H9 (cell line): Measurements from ENCODE around the gene REG4. TPM values are rescaled to one million over a fixed set of nuclear protein-coding genes. Genes with fewer than 3 reads are reported as not detected.

Experiments
- DNase-seq: peaks from one replicate; pipeline ENCODE4 v3.0.0-alpha.2; 2017
- H2AFZ ChIP-seq: one replicate; pipeline ENCODE4 v1.6.1; 2013; ENCODE audit warnings: mild to moderate bottlenecking, low read length, control low read depth, moderate library complexity
- H2AK5ac ChIP-seq: 2 replicates; pipeline ENCODE4 v1.6.1; 2013; ENCODE audit warnings: low read length, control low read depth, mixed read lengths; ENCODE audit not compliant: insufficient read length
- H2BK120ac ChIP-seq: one replicate; pipeline ENCODE4 v1.6.1; 2013; ENCODE audit warnings: low read depth, mild to moderate bottlenecking, low read length, control low read depth, inconsistent platforms; ENCODE audit not compliant: poor library complexity, severe bottlenecking
- H2BK12ac ChIP-seq: 2 replicates; pipeline ENCODE4 v1.6.1; 2013; ENCODE audit warnings: low read length, control low read depth, mixed read lengths, low read depth; ENCODE audit not compliant: insufficient read length
- H2BK15ac ChIP-seq: 2 replicates; pipeline ENCODE4 v1.6.1; 2013; ENCODE audit warnings: low read depth, low read length, control low read depth
- H2BK20ac ChIP-seq: one replicate; pipeline ENCODE4 v1.6.1; 2013; ENCODE audit warnings: low read depth, mild to moderate bottlenecking, low read length, control low read depth, inconsistent platforms; ENCODE audit not compliant: poor library complexity, severe bottlenecking
- H2BK5ac ChIP-seq: 2 replicates; pipeline ENCODE4 v1.6.1; 2013; ENCODE audit warnings: low read length, control low read depth, mixed read lengths; ENCODE audit not compliant: insufficient read length
- H3K14ac ChIP-seq: 2 replicates; pipeline ENCODE4 v1.6.1; 2013; ENCODE audit warnings: low read length, control low read depth; ENCODE audit not compliant: insufficient read depth
- H3K18ac ChIP-seq: 2 replicates; pipeline ENCODE4 v1.6.1; 2013; ENCODE audit warnings: low read depth, mild to moderate bottlenecking, mixed read lengths, low read length, control low read depth; ENCODE audit not compliant: insufficient read length
- H3K23ac ChIP-seq: 2 replicates; pipeline ENCODE4 v1.6.1; 2013; ENCODE audit warnings: low read length, control low read depth, mixed read lengths, low read depth; ENCODE audit not compliant: insufficient read length
- H3K23me2 ChIP-seq: 2 replicates; pipeline ENCODE4 v1.6.1; 2013; ENCODE audit warnings: low read depth, mild to moderate bottlenecking, mixed read lengths, low read length, control low read depth; ENCODE audit not compliant: insufficient read length, poor library complexity, severe bottlenecking
- H3K27ac ChIP-seq: 2 replicates; pipeline ENCODE4 v1.5.1; 2013; ENCODE audit warnings: low read length, control low read depth, mixed read lengths, low read depth; ENCODE audit not compliant: insufficient read length
- H3K27me3 ChIP-seq: 2 replicates; pipeline ENCODE4 v1.6.1; 2013; ENCODE audit warnings: low read length, control low read depth, inconsistent platforms; ENCODE audit not compliant: insufficient read depth
- H3K4ac ChIP-seq: 2 replicates; pipeline ENCODE4 v1.6.1; 2013; ENCODE audit warnings: low read depth, mild to moderate bottlenecking, control low read depth, inconsistent platforms, low read length, moderate library complexity
- H3K4me1 ChIP-seq: 2 replicates; pipeline ENCODE4 v1.6.1; 2013; ENCODE audit warnings: low read length, control low read depth, inconsistent platforms; ENCODE audit not compliant: insufficient read depth
- H3K4me2 ChIP-seq: 2 replicates; pipeline ENCODE4 v1.6.1; 2013; ENCODE audit warnings: low read length, control low read depth, mixed read lengths; ENCODE audit not compliant: insufficient read length, insufficient read depth
- H3K56ac ChIP-seq: 2 replicates; pipeline ENCODE4 v1.6.1; 2013; ENCODE audit warnings: low read depth, mild to moderate bottlenecking, mixed read lengths, low read length, control low read depth; ENCODE audit not compliant: insufficient read length
- H3K79me1 ChIP-seq: 2 replicates; pipeline ENCODE4 v1.6.1; 2013; ENCODE audit warnings: low read depth, mild to moderate bottlenecking, moderate library complexity, low read length, control low read depth, inconsistent platforms; ENCODE audit not compliant: insufficient read depth, poor library complexity, severe bottlenecking
- H3K79me2 ChIP-seq: 2 replicates; pipeline ENCODE4 v1.6.1; 2013; ENCODE audit warnings: low read length, control low read depth, inconsistent platforms; ENCODE audit not compliant: insufficient read depth
- H3K9ac ChIP-seq: 2 replicates; pipeline ENCODE4 v1.6.1; 2013; ENCODE audit warnings: low read length, control low read depth, mixed read lengths; ENCODE audit not compliant: insufficient read length; ENCODE audit errors: extremely low read depth
- H3K9me3 ChIP-seq: one replicate; pipeline ENCODE4 v1.6.1; 2013; ENCODE audit warnings: low read depth, low read length, inconsistent platforms; ENCODE audit not compliant: control insufficient read depth
- H3T11ph ChIP-seq: one replicate; pipeline ENCODE4 v1.6.1; 2013; ENCODE audit warnings: mild to moderate bottlenecking, low read length, control low read depth, inconsistent platforms
- H4K20me1 ChIP-seq: one replicate; pipeline ENCODE4 v1.6.1; 2013; ENCODE audit not compliant: control insufficient read depth, insufficient read length, insufficient read depth
- H4K5ac ChIP-seq: 2 replicates; pipeline ENCODE4 v1.6.1; 2013; ENCODE audit warnings: low read depth, mild to moderate bottlenecking, mixed read lengths, low read length, control low read depth; ENCODE audit not compliant: insufficient read length
- H4K8ac ChIP-seq: replicated peaks from 2 replicates; pipeline ENCODE4 v1.6.1; 2013; ENCODE audit warnings: low read length, control low read depth, mixed read lengths, low read depth; ENCODE audit not compliant: insufficient read length
- H4K91ac ChIP-seq: 2 replicates; pipeline ENCODE4 v1.6.1; 2013; ENCODE audit warnings: low read depth, mild to moderate bottlenecking, moderate library complexity, mixed read lengths, low read length, control low read depth; ENCODE audit not compliant: insufficient read length
- H3K27ac Mint-ChIP-seq, 3 experiments: 2 replicates in 2 of 3; 3 replicates in 1 of 3; pipeline ENCODE4 v1.8.0; 2020 to 2021; ENCODE audit warnings: mixed read lengths in 3 of 3, mild to moderate bottlenecking in 1 of 3, moderate library complexity in 1 of 3
- H3K27me3 Mint-ChIP-seq: 2 replicates; pipeline ENCODE4 v1.8.0; 2021; ENCODE audit warnings: low read depth, mild to moderate bottlenecking, moderate library complexity, mixed read lengths
- H3K36me3 Mint-ChIP-seq, 3 experiments: 2 replicates in 2 of 3; 3 replicates in 1 of 3; pipeline ENCODE4 v1.8.0; 2020 to 2021; ENCODE audit warnings: low read depth in 3 of 3, mixed read lengths in 3 of 3; ENCODE audit not compliant: insufficient read depth in 1 of 3
- H3K4me1 Mint-ChIP-seq, 2 experiments: 2 replicates each; pipeline ENCODE4 v1.8.0; 2020; ENCODE audit warnings: mixed read lengths in 2 of 2
- H3K4me3 Mint-ChIP-seq, 2 experiments: 2 replicates in 1 of 2; 3 replicates in 1 of 2; pipeline ENCODE4 v1.8.0; 2020 to 2021; ENCODE audit warnings: mild to moderate bottlenecking in 2 of 2, mixed read lengths in 2 of 2, moderate library complexity in 1 of 2
- H3K9me3 Mint-ChIP-seq, 2 experiments: 2 replicates in 1 of 2; 3 replicates in 1 of 2; pipeline ENCODE4 v1.8.0; 2020; ENCODE audit warnings: mild to moderate bottlenecking in 2 of 2, mixed read lengths in 2 of 2, moderate library complexity in 1 of 2
- CTCF ChIP-seq: fragments of 200-600 bp; sonication (generic); conservative IDR thresholded peaks from 3 replicates; pipeline ENCODE4 v1.8.0; 2021; ENCODE audit warnings: antibody characterized with exemption, mild to moderate bottlenecking
- WGBS: extraction: QIAGEN DNeasy Blood & Tissue Kit; methylation state at CpG from one replicate; pipeline ENCODE4 v1.1.7; 2013; ENCODE audit warnings: missing lambda C conversion rate, low lambda C conversion rate, mixed read lengths; ENCODE audit not compliant: insufficient read length; ENCODE audit errors: extremely low coverage; 5-methylcytosine and 5-hydroxymethylcytosine counted together
- long read RNA-seq: library from polyadenylated mRNA; unstranded; transcript quantifications from one replicate; pipeline ENCODE4 v2.0.0, GENCODE V29; 2020
- total RNA-seq: library from RNA; stranded (reverse); gene quantifications from 2 replicates; pipeline ENCODE4 v1.2.1, GENCODE V29; 2021

REG4 gene
- total RNA-seq, result not detected in 2 replicates
- long read RNA-seq, result 0 reads

DNA sequence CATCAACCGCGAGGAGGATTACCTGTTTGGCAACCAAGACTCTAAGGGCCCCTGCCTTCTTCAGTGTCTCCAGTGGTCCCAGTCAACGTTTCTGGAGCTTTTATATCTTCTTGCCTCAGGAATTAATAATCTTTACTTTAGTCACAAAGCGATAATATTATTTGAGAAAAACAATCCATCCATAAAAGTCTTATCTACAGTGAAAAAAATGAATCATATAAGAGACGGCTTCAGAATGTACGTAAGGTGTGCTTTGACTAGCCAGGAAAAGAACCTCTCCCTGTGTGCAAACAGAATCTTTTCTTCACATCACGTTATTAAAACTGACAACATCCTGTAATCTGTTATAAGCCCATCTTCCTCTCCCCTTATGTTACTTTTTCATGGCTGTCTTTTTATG is at the start of gene REG4:
TSS of gene REG4 (minus strand) at position 74 of the 400 bp plus-strand sequence. CDS start 2,691 bp downstream, outside the sequence.
- H2BK120ac ChIP-seq, result no peak within 1 kb of the TSS
- no peaks in the 10 kb centered on the region for H3K9me3 ChIP-seq
- H3K4me3 Mint-ChIP-seq, result no peak within 1 kb of the TSS
- no peak within 1 kb of the TSS for H2AFZ ChIP-seq
- H2BK15ac ChIP-seq, result no peak within 1 kb of the TSS
- H2AK5ac ChIP-seq, result no peak within 1 kb of the TSS
- H3K27ac ChIP-seq, result no peak within 1 kb of the TSS
- H3K23me2 ChIP-seq, result no peaks in the 10 kb centered on the region
- H3K79me2 ChIP-seq, result no peaks in the 10 kb centered on the region; the same call in 1 of the 2 replicates
- no peak for TF ChIP-seq CTCF
- H3K4ac ChIP-seq, result no peak within 1 kb of the TSS
- peaks cover 17% of the 10 kb centered on the region for H3K27me3 Mint-ChIP-seq
- no peak within 1 kb of the TSS for H2BK12ac ChIP-seq
- H3K27me3 ChIP-seq, result no peaks in the 10 kb centered on the region
- no peaks in the 10 kb centered on the region for H3K36me3 Mint-ChIP-seq
- no peaks in the 10 kb centered on the region for H4K20me1 ChIP-seq
- H3K4me1 ChIP-seq, result no peaks in the 10 kb centered on the region
- no peak within 1 kb of the TSS for H3K56ac ChIP-seq
- H3K79me1 ChIP-seq, result no peaks in the 10 kb centered on the region
- H4K91ac ChIP-seq, result no peak within 1 kb of the TSS
- peaks cover 3 to 4% of the 10 kb centered on the region in 2 experiments; a peak in 2 of 4 replicates for H3K4me1 Mint-ChIP-seq
- H3T11ph ChIP-seq, result no peak within 1 kb of the TSS
- no peak within 1 kb of the TSS for H3K4me2 ChIP-seq
- H3K9ac ChIP-seq, result no peak within 1 kb of the TSS
- H3K23ac ChIP-seq, result no peak within 1 kb of the TSS
- H3K14ac ChIP-seq, result no peak within 1 kb of the TSS
- no peak within 1 kb of the TSS for H4K5ac ChIP-seq
- no CpG with 5 or more reads among the region's 7 CpGs for WGBS
- DNase-seq, result no peak
- no peaks in the 10 kb centered on the region for H3K9me3 Mint-ChIP-seq
- no peak within 1 kb of the TSS for H2BK5ac ChIP-seq
- no peak within 1 kb of the TSS for H2BK20ac ChIP-seq
- H3K27ac Mint-ChIP-seq, result no peak within 1 kb of the TSS
- no peak within 1 kb of the TSS for H4K8ac ChIP-seq
- H3K18ac ChIP-seq, result no peak within 1 kb of the TSS
